Activated CD4-positive, alpha-beta T cell treated with anti-CD3 and anti-CD28 coated beads for 24 hours (primary cell): ENCODE data around the gene GPX4.
A peak's percentile ranks its signal among the peaks of the same experiment; 100 is the strongest.

ENCODE experiments used
- DNase-seq, 2 donors: peaks; one replicate each; pipeline ENCODE4 v3.0.0-alpha.2; 2020; ENCODE audit warnings: low read depth in 2 of 2

GPX4 gene

GRCh38 chr19:1103708-1104310 lies at the start of gene GPX4:
TSS of gene GPX4 (plus strand) at chr19:1103994. CDS start at chr19:1104044, 50 bp downstream.
- DNase-seq = peak; percentile 97 to 98

GRCh38 chr19:1054102-1055027 lies 49.4 kb upstream of the GPX4 start:
- DNase-seq = no peak

- DNase-seq = no peak
These were observed 48.8 kb upstream of the GPX4 start for GRCh38 chr19:1055028-1055425.

- no peak for DNase-seq
These were observed 47.7 kb upstream of the GPX4 start for GRCh38 chr19:1055886-1056620.

GRCh38 chr19:1057176-1057855 lies 46.5 kb upstream of the GPX4 start:
- DNase-seq = no peak

GRCh38 chr19:1058112-1058511 lies 45.7 kb upstream of the GPX4 start:
- DNase-seq = no peak

GRCh38 chr19:1060689-1061088 lies 43.1 kb upstream of the GPX4 start:
- no peak for DNase-seq

- no peak for DNase-seq
These were observed 41.8 kb upstream of the GPX4 start for GRCh38 chr19:1061987-1062386.

- no peak for DNase-seq
These were observed 41.3 kb upstream of the GPX4 start for GRCh38 chr19:1062387-1063029.

GRCh38 chr19:1063030-1063908 lies 40.5 kb upstream of the GPX4 start:
- no peak for DNase-seq

GRCh38 chr19:1063909-1064660 lies 39.7 kb upstream of the GPX4 start:
- DNase-seq = no peak

- DNase-seq = peak; percentile 58 to 63
These were observed 38.9 kb upstream of the GPX4 start for GRCh38 chr19:1064661-1065605.

- no peak for DNase-seq
These were observed 38.1 kb upstream of the GPX4 start for GRCh38 chr19:1065606-1066109.

- DNase-seq = no peak
These were observed 37.5 kb upstream of the GPX4 start for GRCh38 chr19:1066251-1066747.

GRCh38 chr19:1066748-1067340 lies 37.0 kb upstream of the GPX4 start, which contains the start of gene ARHGAP45:
TSS of gene ARHGAP45 (plus strand) at chr19:1067167. CDS start at chr19:1067406, 239 bp downstream.
- peak; percentile 69 to 73 for DNase-seq

GRCh38 chr19:1067341-1067957 lies 36.3 kb upstream of the GPX4 start:
- DNase-seq = no peak
